Cardiac fibroblast (primary cell): ENCODE measurements around the gene ZNF165.
"Not testable (repeated sequence)": the region's sequence is repeated elsewhere in the genome, so short reads cannot be mapped to it uniquely, and the experiment has no call there.

Source experiments
- DNase-seq, 2 donors: peaks; one replicate each; pipeline versions ENCODE4 v3.0.0 to v3.0.0-alpha.2; 2010; ENCODE audit warnings: low read depth in 2 of 2
- H3K4me3 ChIP-seq, 2 donors: replicated peaks in 1 of 2; 1 replicate in 1 of 2; 2 replicates in 1 of 2; pipeline ENCODE4 v1.5.1; 2011; ENCODE audit warnings: low read depth in 2 of 2, low read length in 2 of 2, mild to moderate bottlenecking in 2 of 2, moderate library complexity in 1 of 2
- CTCF ChIP-seq: IDR thresholded peaks from one replicate; pipeline ENCODE4 v1.5.1; 2011; ENCODE audit warnings: low read depth, mild to moderate bottlenecking, low read length, inconsistent platforms

Gene ZNF165

GRCh38 chr6:28080381-28080630 lies at the start of gene ZNF165:
Gene ZNF165, plus strand, starts transcription at chr6:28080568. Its CDS starts 4,913 bp downstream, at chr6:28085481.
- H3K4me3 ChIP-seq = peak within 1 kb of the TSS; percentile 72 to 92
- not testable (repeated sequence) for DNase-seq

GRCh38 chr6:28053584-28053983 lies 26.8 kb upstream of the ZNF165 start:
- DNase-seq = no peak
- TF ChIP-seq CTCF = no peak
- H3K4me3 ChIP-seq = no peak overlapping the region

- no peak overlapping the region for H3K4me3 ChIP-seq
- DNase-seq = no peak
- TF ChIP-seq CTCF = no peak
Observed at GRCh38 chr6:28060405-28060804, 20.0 kb upstream of the ZNF165 start.

- no peak for TF ChIP-seq CTCF
- H3K4me3 ChIP-seq = no peak overlapping the region
- no peak for DNase-seq
Observed at GRCh38 chr6:28064272-28064671, 16.1 kb upstream of the ZNF165 start.

GRCh38 chr6:28068067-28068466 lies 12.3 kb upstream of the ZNF165 start:
- TF ChIP-seq CTCF = no peak
- DNase-seq = no peak
- H3K4me3 ChIP-seq = no peak overlapping the region

- H3K4me3 ChIP-seq, DNase-seq: not testable (repeated sequence)
Observed at GRCh38 chr6:28070968-28071367, 9.4 kb upstream of the ZNF165 start.

- no peak for DNase-seq
- no peak for TF ChIP-seq CTCF
- no peak overlapping the region for H3K4me3 ChIP-seq
Observed at GRCh38 chr6:28078050-28078449, 2.3 kb upstream of the ZNF165 start.

- no peak for DNase-seq
- no peak for TF ChIP-seq CTCF
- no peak overlapping the region for H3K4me3 ChIP-seq
Observed at GRCh38 chr6:28078836-28079235, 1.5 kb upstream of the ZNF165 start.
